ENCODE results near the gene TSHR. TPM values are rescaled to one million over a fixed set of nuclear protein-coding genes. Genes with fewer than 3 reads are reported as not detected.

TSHR gene
- total and polyA plus RNA-seq, 2 experiments from 2014 or later = 0.59 to 0.78 TPM

DNA sequence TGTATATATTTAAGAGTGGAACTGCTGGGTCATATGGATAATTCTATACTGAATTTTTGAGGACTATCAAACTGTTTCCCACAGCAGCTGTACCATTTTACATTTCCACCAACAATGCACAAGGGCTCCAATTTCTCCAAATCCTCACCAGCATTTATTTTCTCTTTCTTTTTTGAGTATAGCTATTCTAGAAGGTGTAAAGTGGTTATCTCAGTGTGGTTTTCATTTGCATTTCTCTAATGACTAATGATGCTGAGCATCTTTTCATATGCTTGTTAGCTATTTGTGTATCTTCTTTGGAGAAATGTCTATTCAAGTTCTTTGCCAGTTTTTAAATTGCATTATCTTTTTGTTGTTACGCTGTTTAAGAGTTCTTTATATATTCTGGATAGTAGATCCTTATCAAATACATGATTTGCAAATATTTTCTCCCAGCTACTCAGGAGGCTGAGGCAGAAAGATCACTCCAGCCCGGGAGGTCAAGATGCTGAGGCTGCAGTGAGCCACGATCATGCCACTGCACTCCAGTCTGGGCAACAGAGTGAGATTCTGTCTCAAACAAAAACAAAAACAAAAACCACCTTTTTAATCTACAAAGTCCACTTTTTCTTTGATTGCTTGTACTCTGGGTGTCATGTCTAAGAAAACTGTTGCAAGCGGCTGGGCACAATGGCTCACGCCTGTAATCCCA lies 232.6 kb downstream of the TSHR start:
- H3K9me3 Mint-ChIP-seq = no peaks in the 10 kb centered on the region
- Histone ChIP-seq H3F3A (replicated peaks; ENCODE audit: low read depth) (no peaks in the 10 kb centered on the region), H3K36me3 (ENCODE audit: insufficient read depth) (peaks cover 16% of the 10 kb centered on the region), H3K9me2 (ENCODE audit: insufficient read depth) (no peaks in the 10 kb centered on the region), H3K27me3 (ENCODE audit: insufficient read depth) (no peaks in the 10 kb centered on the region), H3K4me2 (no peak overlapping the region), H3K4me3 (no peak overlapping the region), H2AFZ (no peak overlapping the region), H3K79me2 (replicated peaks; ENCODE audit: insufficient read depth) (peaks cover 71% of the 10 kb centered on the region), H4K20me1 (replicated peaks; ENCODE audit: insufficient read depth) (peaks cover 10% of the 10 kb centered on the region), H3K4me1 (ENCODE audit: insufficient read depth) (no peaks in the 10 kb centered on the region), H3K27ac (ENCODE audit: low read depth) (no peak overlapping the region)
- DNase-seq (ENCODE audit: low spot score) = no peak
- H3K36me3 Mint-ChIP-seq (ENCODE audit: low read depth) = peaks cover 68% of the 10 kb centered on the region
- no peak for TF ChIP-seq STAT1 (IDR thresholded peaks at IDR 0.05; ENCODE audit: unreplicated experiment)
- no peaks in the 10 kb centered on the region for H3K27me3 Mint-ChIP-seq (ENCODE audit: insufficient read depth, low read depth, poor library complexity)
- no peak for ATAC-seq
- H3K4me3 Mint-ChIP-seq = no peak overlapping the region
- no peaks in the 10 kb centered on the region for H3K4me1 Mint-ChIP-seq
- H3K27ac Mint-ChIP-seq = no peak overlapping the region

- peaks cover 51% of the 10 kb centered on the region for H3K79me2 ChIP-seq (replicated peaks; ENCODE audit: insufficient read depth)
- no peak overlapping the region for H3K27ac ChIP-seq (ENCODE audit: low read depth)
- H3K9me2 ChIP-seq (ENCODE audit: insufficient read depth) = no peaks in the 10 kb centered on the region
- Mint-ChIP-seq H3K4me3 (no peak overlapping the region), H3K27me3 (ENCODE audit: insufficient read depth, low read depth, poor library complexity) (no peaks in the 10 kb centered on the region), H3K27ac (no peak overlapping the region), H3K36me3 (ENCODE audit: low read depth) (peaks cover 83% of the 10 kb centered on the region), H3K4me1 (no peaks in the 10 kb centered on the region), H3K9me3 (no peaks in the 10 kb centered on the region)
- H3K27me3 ChIP-seq (ENCODE audit: insufficient read depth) = no peaks in the 10 kb centered on the region
- H3K4me2 ChIP-seq = no peak overlapping the region
- peaks cover 52% of the 10 kb centered on the region for H3K36me3 ChIP-seq (ENCODE audit: insufficient read depth)
- DNase-seq (ENCODE audit: low spot score) (no peak), ATAC-seq (no peak)
- no peaks in the 10 kb centered on the region for H3K4me1 ChIP-seq (ENCODE audit: insufficient read depth)
- H4K20me1 ChIP-seq (replicated peaks; ENCODE audit: insufficient read depth) = peaks cover 10% of the 10 kb centered on the region
- H3K4me3 ChIP-seq = no peak overlapping the region
- no peaks in the 10 kb centered on the region for H3F3A ChIP-seq (replicated peaks; ENCODE audit: low read depth)
- H2AFZ ChIP-seq = no peak overlapping the region
- no peak for TF ChIP-seq ZNF331 (CRISPR knock-in tag; IDR thresholded peaks at IDR 0.05; ENCODE audit: low read depth)
- no peak for TF ChIP-seq JUNB (IDR thresholded peaks at IDR 0.05; ENCODE audit: unreplicated experiment)
- TF ChIP-seq CTCF (conservative IDR thresholded peaks at IDR 0.05; ENCODE audit: low read depth in 2 of 2) = no peak
These were observed 237.2 kb downstream of the TSHR start for GRCh38 chr14:81192594-81192993.

GRCh38 chr14:81193924-81194633 lies 238.7 kb downstream of the TSHR start:
- Histone ChIP-seq H3K79me2 (replicated peaks; ENCODE audit: insufficient read depth) (peaks cover 43% of the 10 kb centered on the region), H3K27me3 (ENCODE audit: insufficient read depth) (no peaks in the 10 kb centered on the region), H3F3A (replicated peaks; ENCODE audit: low read depth) (no peaks in the 10 kb centered on the region), H3K36me3 (ENCODE audit: insufficient read depth) (peaks cover 55% of the 10 kb centered on the region), H4K20me1 (replicated peaks; ENCODE audit: insufficient read depth) (peaks cover 10% of the 10 kb centered on the region), H3K9me2 (ENCODE audit: insufficient read depth) (no peaks in the 10 kb centered on the region), H2AFZ (no peak overlapping the region), H3K4me2 (no peak overlapping the region), H3K4me3 (no peak overlapping the region), H3K27ac (ENCODE audit: low read depth) (no peak overlapping the region), H3K4me1 (ENCODE audit: insufficient read depth) (no peaks in the 10 kb centered on the region)
- no peak for DNase-seq (ENCODE audit: low spot score)
- Mint-ChIP-seq H3K4me3 (no peak overlapping the region), H3K9me3 (no peaks in the 10 kb centered on the region), H3K27me3 (ENCODE audit: insufficient read depth, low read depth, poor library complexity) (no peaks in the 10 kb centered on the region), H3K4me1 (no peaks in the 10 kb centered on the region), H3K27ac (no peak overlapping the region; the same call in 1 of the 2 replicates), H3K36me3 (ENCODE audit: low read depth) (peaks cover 80% of the 10 kb centered on the region)
- ATAC-seq = no peak
- TF ChIP-seq JUNB (IDR thresholded peaks at IDR 0.05; ENCODE audit: unreplicated experiment) (no peak), ZNF114 (CRISPR knock-in tag; IDR thresholded peaks at IDR 0.05) (no peak), ZNF331 (CRISPR knock-in tag; IDR thresholded peaks at IDR 0.05; ENCODE audit: low read depth) (no peak), REST (IDR thresholded peaks at IDR 0.05; ENCODE audit: unreplicated experiment) (no peak), CTCF (conservative IDR thresholded peaks at IDR 0.05; ENCODE audit: low read depth in 2 of 2) (no peak), STAT1 (IDR thresholded peaks at IDR 0.05; ENCODE audit: unreplicated experiment) (no peak), POLR2AphosphoS5 (IDR thresholded peaks at IDR 0.05; ENCODE audit: low read depth) (no peak), EZH2phosphoT487 (IDR thresholded peaks at IDR 0.05; ENCODE audit: unreplicated experiment) (no peak), NANOG (IDR thresholded peaks at IDR 0.05; ENCODE audit: borderline replicate concordance) (no peak)
